ENCODE data around the gene PCDHGA8. TPM values are rescaled to one million over a fixed set of nuclear protein-coding genes. Genes with fewer than 3 reads are reported as not detected.
"Not testable (repeated sequence)": the region's sequence is repeated elsewhere in the genome, so short reads cannot be mapped to it uniquely, and the experiment has no call there.

PCDHGA8 gene
- total and polyA plus RNA-seq, 8 donors = 0.12 to 1.1 (median 0.84) TPM

GRCh38 chr5:141397756-141398551 is 5.5 kb downstream of the PCDHGA8 start, which contains the start of gene PCDHGB5:
Gene PCDHGB5 (plus strand): TSS chr5:141397947. CDS start chr5:141398128, 181 bp downstream.
- ATAC-seq = peak; percentile 94 to 100 (median 98)
- WGBS, 2 donors = 1 to 5% methylated on average over 24 to 25 of the region's 43 CpGs
- intact Hi-C loops (cut with DNase I); H3K4me1 ChIP-seq; H3K27me3 ChIP-seq; H3K27ac ChIP-seq; FAIRE-seq; H3K36me3 ChIP-seq: not testable (repeated sequence)
- Histone ChIP-seq H3K9me3 (peaks cover 0 to 17% (median 2%) of the 10 kb centered on the region in 4 donors), H3K4me3 (peak within 1 kb of the TSS in 2 of 4 donors; percentile 8 to 37)
- DNase-seq = peak in 4 of 6 donors; percentile 33 to 69 (median 45)
- peak in 3 of 4 donors; percentile 35 to 44 (median 41) for TF ChIP-seq CTCF (IDR thresholded peaks at IDR 0.05)

GRCh38 chr5:141398608-141399007 is 6.2 kb downstream of the PCDHGA8 start:
- TF ChIP-seq CTCF (IDR thresholded peaks at IDR 0.05) = no peak
- no peak for ATAC-seq
- Histone ChIP-seq H3K36me3 (no peaks in the 10 kb centered on the region), H3K4me1 (peaks cover 0 to 2% (median 0%) of the 10 kb centered on the region in 3 donors), H3K9me3 (peaks cover 0 to 10% (median 2%) of the 10 kb centered on the region in 4 donors), H3K27me3 (no peaks in the 10 kb centered on the region), H3K27ac (no peak overlapping the region), H3K4me3 (peak overlapping the region in 1 of 4 donors; percentile 13)
- WGBS, 2 donors = 18 to 22% methylated on average over 15 of the region's 15 CpGs
- intact Hi-C loops (cut with DNase I) = no loop called here
- no peak for FAIRE-seq
- DNase-seq = no peak

GRCh38 chr5:141399555-141400258 is 7.3 kb downstream of the PCDHGA8 start:
- DNase-seq (peak in 1 of 6 donors; percentile 32), ATAC-seq (no peak), FAIRE-seq (no peak)
- no peak overlapping the region for H3K4me3 ChIP-seq
- peaks cover 0 to 2% (median 0%) of the 10 kb centered on the region in 3 donors for H3K4me1 ChIP-seq
- intact Hi-C loops (cut with DNase I) = loop anchor here in 1 of 3 donors (10.0 kb wide), 1 partner anchor 155 kb away; no protein-coding TSS in a partner anchor
- H3K36me3 ChIP-seq = no peaks in the 10 kb centered on the region
- no peak overlapping the region for H3K27ac ChIP-seq
- no peak for TF ChIP-seq CTCF (IDR thresholded peaks at IDR 0.05)
- no peaks in the 10 kb centered on the region for H3K27me3 ChIP-seq
- WGBS, 2 donors = 20 to 21% methylated on average over 53 to 61 of the region's 61 CpGs
- H3K9me3 ChIP-seq = peaks cover 0 to 6% (median 2%) of the 10 kb centered on the region in 4 donors

DNA sequence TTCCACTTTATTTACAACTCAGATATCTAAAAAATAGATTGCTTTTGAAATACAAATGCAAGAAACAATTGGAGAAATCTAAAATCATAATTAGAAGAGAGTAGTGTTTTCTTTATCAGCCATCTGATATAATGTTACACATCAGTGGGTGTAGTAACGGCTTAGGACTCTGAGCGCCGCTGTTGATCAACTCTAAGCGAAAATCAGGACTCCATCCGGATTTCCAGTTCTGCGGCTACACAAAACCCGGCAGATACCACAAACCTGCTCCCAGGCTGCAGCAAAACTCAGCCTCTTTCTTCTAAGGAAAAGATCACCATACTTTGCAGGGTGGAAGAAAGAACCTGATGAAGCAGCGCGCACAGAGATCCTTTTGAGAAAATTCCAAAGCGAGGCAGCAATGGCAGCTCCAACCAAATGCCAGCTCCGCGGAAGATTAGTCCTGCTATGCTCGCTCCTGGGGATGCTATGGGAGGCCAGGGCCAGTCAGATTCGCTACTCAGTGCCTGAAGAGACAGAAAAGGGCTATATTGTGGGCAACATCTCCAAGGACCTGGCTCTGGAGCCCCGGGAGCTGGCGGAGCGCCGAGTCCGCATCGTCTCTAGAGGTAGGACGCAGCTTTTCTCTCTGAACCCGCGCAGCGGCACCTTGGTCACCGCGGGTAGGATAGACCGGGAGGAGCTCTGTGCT is 10.3 kb downstream of the PCDHGA8 start, which contains the start of gene PCDHGA9:
PCDHGA9 (plus strand) TSS at position 226 of the 691 bp plus-strand sequence; CDS start at position 401, 175 bp downstream.
- Histone ChIP-seq H3K36me3 (no peaks in the 10 kb centered on the region), H3K4me3 (peak within 1 kb of the TSS in 1 of 4 donors; percentile 18), H3K27ac (no peak within 1 kb of the TSS), H3K27me3 (no peaks in the 10 kb centered on the region), H3K4me1 (peaks cover 0 to 2% (median 0%) of the 10 kb centered on the region in 3 donors), H3K9me3 (peaks cover 0 to 6% (median 2%) of the 10 kb centered on the region in 4 donors)
- no peak for TF ChIP-seq CTCF (IDR thresholded peaks at IDR 0.05)
- ATAC-seq (peak in 2 of 4 donors; percentile 29 to 45), DNase-seq (peak in 1 of 6 donors; percentile 36), FAIRE-seq (no peak)
- 18 to 25% methylated on average over 27 of the region's 27 CpGs for WGBS, 2 donors
- intact Hi-C loops (cut with DNase I) = loop anchor here in 1 of 3 donors (10.0 kb wide), 1 partner anchor 152 kb away; no protein-coding TSS in a partner anchor

Measured in pancreas (tissue), 10 donors.